Stomach (tissue), 4 donors: ENCODE measurements around the gene KIF6.
"Not testable (repeated sequence)": the region's sequence is repeated elsewhere in the genome, so short reads cannot be mapped to it uniquely, and the experiment has no call there.

Source experiments
- CTCF ChIP-seq, 7 experiments: fragments of 450-650 bp in 4 of 7; fragments of 200-600 bp in 3 of 7; sonication (generic) in 3 of 7; IDR thresholded peaks; one replicate each; pipeline ENCODE4 v1.5.1; 2016 to 2019; ENCODE audit warnings: antibody characterized with exemption in 7 of 7, control low read depth in 2 of 7, mild to moderate bottlenecking in 1 of 7
- EP300 ChIP-seq: sonication (generic); formaldehyde crosslinking; IDR thresholded peaks from one replicate; pipeline ENCODE4 v1.6.1; 2017; ENCODE audit warnings: antibody characterized with exemption
- POLR2A ChIP-seq, 4 donors: fragments of 450-650 bp; IDR thresholded peaks; one replicate each; pipeline ENCODE4 v1.6.1; 2016; ENCODE audit warnings: antibody characterized with exemption in 4 of 4, control low read depth in 2 of 4, mild to moderate bottlenecking in 1 of 4, moderate library complexity in 1 of 4
- POLR2AphosphoS5 ChIP-seq, 3 donors: sonication (generic); formaldehyde crosslinking; IDR thresholded peaks; one replicate each; pipeline ENCODE4 v1.6.1; 2016; ENCODE audit warnings: antibody characterized with exemption in 3 of 3

GRCh38 chr6:39479819-39480218 is 245.4 kb downstream of the KIF6 start:
- not testable (repeated sequence) for TF ChIP-seq CTCF (IDR thresholded peaks at IDR 0.05); POLR2AphosphoS5 (IDR thresholded peaks at IDR 0.05); EP300; POLR2A (IDR thresholded peaks at IDR 0.05)
